NT2/D1 (cell line): ENCODE data around the gene TMEM204.

Source experiments
- SUZ12 ChIP-seq: IDR thresholded peaks from 2 replicates; pipeline ENCODE4 v1.6.1; 2011; ENCODE audit not compliant: insufficient read length, insufficient read depth; ENCODE audit errors: extremely low read depth
- YY1 ChIP-seq: IDR thresholded peaks from 2 replicates; pipeline ENCODE4 v1.6.1; 2011; ENCODE audit not compliant: insufficient read length, insufficient read depth
- ZNF274 ChIP-seq: IDR thresholded peaks from 2 replicates; pipeline ENCODE4 v1.6.1; 2011; ENCODE audit warnings: mild to moderate bottlenecking, low read depth, low read length

GRCh38 chr16:1526608-1527555, 6.6 kb upstream of the TMEM204 start:
- TF ChIP-seq SUZ12 (no peak), YY1 (no peak), ZNF274 (no peak)
